GM06990 (cell line): ENCODE data around the gene SEC22A.

Experiments used
- DNase-seq: peaks from one replicate; pipeline ENCODE4 v3.0.0-alpha.2; 2011; ENCODE audit not compliant: insufficient read length; ENCODE audit errors: extremely low read depth
- H3K27me3 ChIP-seq: replicated peaks from 2 replicates; pipeline ENCODE4 v1.6.0; 2011; ENCODE audit warnings: low read length; ENCODE audit not compliant: control insufficient read depth, insufficient read depth
- H3K36me3 ChIP-seq: 2 replicates; pipeline ENCODE4 v1.5.1; 2011; ENCODE audit warnings: low read length; ENCODE audit not compliant: control insufficient read depth, insufficient read depth
- H3K4me3 ChIP-seq: replicated peaks from 2 replicates; pipeline ENCODE4 v1.5.1; 2011; ENCODE audit warnings: low read depth, mild to moderate bottlenecking, control low read depth, low read length
- CTCF ChIP-seq: IDR thresholded peaks from 2 replicates; pipeline ENCODE4 v1.5.1; 2011; ENCODE audit warnings: low read length, control low read depth, mild to moderate bottlenecking, inconsistent platforms; ENCODE audit not compliant: insufficient read depth, poor library complexity, severe bottlenecking

Gene SEC22A

DNA sequence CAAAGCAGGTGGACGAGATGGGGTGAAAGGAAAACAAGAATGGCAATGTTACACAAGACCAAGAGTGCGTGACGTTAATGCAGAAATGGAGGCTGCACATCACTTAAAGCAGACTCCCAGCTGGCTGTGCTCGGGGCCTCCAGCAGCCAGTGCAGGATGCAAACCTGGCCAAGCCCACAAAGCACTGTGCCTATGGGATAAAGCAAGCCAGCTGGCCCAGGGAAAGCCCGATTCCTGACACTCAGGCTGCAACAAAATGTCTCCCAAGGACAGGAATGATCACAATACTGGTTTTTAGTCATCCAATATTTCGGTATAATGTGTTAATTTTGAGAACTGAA is 86.2 kb downstream of the SEC22A start:
- H3K4me3 ChIP-seq, result no peak overlapping the region
- no peaks in the 10 kb centered on the region; the same call in none of the 2 replicates for H3K27me3 ChIP-seq
- H3K36me3 ChIP-seq, result no peaks in the 10 kb centered on the region
- no peak for TF ChIP-seq CTCF
- DNase-seq, result no peak

DNA sequence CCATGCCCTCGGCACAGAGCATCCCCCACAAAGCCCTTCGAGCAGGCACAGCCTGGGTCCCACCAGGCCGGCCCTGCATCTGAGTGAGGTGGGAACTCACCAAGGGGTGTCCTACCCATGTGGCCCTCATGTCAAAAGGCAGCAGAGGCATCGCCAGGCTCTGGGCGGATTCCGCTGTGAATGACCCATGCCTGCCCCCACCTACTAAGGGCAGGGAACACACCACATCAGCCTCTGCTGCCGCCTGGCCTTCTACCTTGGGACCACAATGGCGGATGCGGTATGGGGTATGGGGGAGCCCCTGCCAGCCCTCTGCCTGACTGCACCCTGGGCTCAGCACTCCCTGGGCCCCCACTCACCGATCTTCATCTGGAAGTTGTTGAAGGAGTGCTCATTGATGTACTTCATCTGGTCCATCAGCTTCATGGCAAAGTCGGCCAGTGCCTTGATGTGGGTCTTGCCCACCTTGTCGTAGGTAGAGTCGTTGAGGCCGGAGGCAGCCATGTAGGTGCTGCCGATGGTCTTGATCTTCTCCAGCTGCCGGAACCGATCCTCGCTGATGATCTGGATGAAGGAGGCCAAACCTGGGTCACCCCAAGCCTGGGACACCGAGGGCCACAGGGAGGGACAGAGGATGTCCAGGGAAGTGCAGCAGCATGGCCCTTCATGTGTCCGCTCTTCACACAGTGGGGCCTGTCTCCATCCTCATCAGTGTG is 87.8 kb downstream of the SEC22A start:
- no peak for DNase-seq
- Histone ChIP-seq H3K27me3 (peaks cover 2% of the 10 kb centered on the region), H3K36me3 (no peaks in the 10 kb centered on the region), H3K4me3 (no peak overlapping the region)
- no peak for TF ChIP-seq CTCF

GRCh38 chr3:123290107-123290930 is 88.6 kb downstream of the SEC22A start:
- no peak for TF ChIP-seq CTCF
- Histone ChIP-seq H3K4me3 (no peak overlapping the region), H3K36me3 (no peaks in the 10 kb centered on the region), H3K27me3 (peaks cover 2% of the 10 kb centered on the region)
- DNase-seq, result no peak

DNA sequence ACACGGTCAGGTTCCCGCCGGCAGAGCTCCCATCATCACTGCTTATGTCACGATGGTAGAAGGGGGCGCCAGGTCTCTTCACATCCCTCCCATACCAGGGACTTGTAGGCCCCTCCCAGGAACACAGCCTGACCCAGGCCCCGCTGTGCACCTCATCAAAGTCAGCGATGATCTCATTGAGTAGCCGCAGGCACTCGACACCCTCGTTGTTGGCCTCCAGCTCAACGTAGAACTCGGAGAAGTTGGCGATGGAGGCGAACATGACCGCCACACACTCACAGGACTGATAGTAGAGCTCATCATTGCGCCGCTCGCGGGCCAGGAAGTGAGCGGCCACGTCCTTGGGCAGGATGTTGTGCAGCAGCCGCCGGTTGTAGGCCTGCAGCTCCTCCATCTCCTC is 89.2 kb downstream of the SEC22A start:
- H3K27me3 ChIP-seq, result peaks cover 2% of the 10 kb centered on the region
- no peak for TF ChIP-seq CTCF
- H3K36me3 ChIP-seq, result no peaks in the 10 kb centered on the region
- H3K4me3 ChIP-seq, result no peak overlapping the region
- no peak for DNase-seq

- Histone ChIP-seq H3K36me3 (no peaks in the 10 kb centered on the region), H3K4me3 (no peak overlapping the region), H3K27me3 (peaks cover 2% of the 10 kb centered on the region)
- DNase-seq, result no peak
- no peak for TF ChIP-seq CTCF
Observed at GRCh38 chr3:123291404-123291803, 89.7 kb downstream of the SEC22A start.
